ENCODE results near the gene APMAP. TPM values are rescaled to one million over a fixed set of nuclear protein-coding genes. Genes with fewer than 3 reads are reported as not detected.

APMAP gene
- total and polyA plus RNA-seq, 10 of the 15 experiments (the other 5 are each of a cell fraction or from before 2014, with no cell fraction given): 12.1 to 60.2 (median 32.7) TPM

- TF ChIP-seq CTCF (IDR thresholded peaks at IDR 0.05 in 2 of 3, conservative IDR thresholded peaks at IDR 0.05 in 1 of 3; ENCODE audit: control insufficient read depth in 2 of 3, extremely low read depth in 1 of 3, insufficient read depth in 1 of 3, low read depth in 3 of 3, low read length in 3 of 3): no peak
- TF ChIP-seq USF1 (IDR thresholded peaks at IDR 0.05; ENCODE audit: borderline replicate concordance, extremely low read length, insufficient read depth, low read depth, low read length): no peak
- TF ChIP-seq KDM1A (IDR thresholded peaks at IDR 0.05; ENCODE audit: borderline replicate concordance): no peak
- no peak for TF ChIP-seq CEBPZ (IDR thresholded peaks at IDR 0.05; ENCODE audit: low read depth, low read length)
- TF ChIP-seq ZBTB11 (CRISPR knock-in tag; IDR thresholded peaks at IDR 0.05): no peak
- TF ChIP-seq HDAC2 (IDR thresholded peaks at IDR 0.05): no peak
- TF ChIP-seq POLR2AphosphoS2 (IDR thresholded peaks at IDR 0.05; ENCODE audit: low read depth, low read length): no peak
- TF ChIP-seq SP1 (IDR thresholded peaks at IDR 0.05; ENCODE audit: low read depth, low read length): no peak
Measured at GRCh38 chr20:25011831-25012241, 19.3 kb upstream of the APMAP start (continued).
